NCI-H345 treated with DMSO at 0.1 percent for 48 hours (cell line): ENCODE measurements around the gene CPLX1.

Experiments
- DNase-seq: peaks from one replicate; lab custom pipeline; 2025; ENCODE audit not compliant: unreplicated experiment; lab: John Stamatoyannopoulos, UW

CPLX1 gene

GRCh38 chr4:825971-826330, at the start of gene CPLX1:
Gene CPLX1 (minus strand): TSS chr4:826129. CDS start chr4:824522, 1,607 bp downstream.
- no peak for DNase-seq

GRCh38 chr4:874971-875817, 49.3 kb upstream of the CPLX1 start:
- DNase-seq: no peak

GRCh38 chr4:874056-874455, 48.1 kb upstream of the CPLX1 start:
- no peak for DNase-seq

- no peak for DNase-seq
These were observed 46.5 kb upstream of the CPLX1 start for GRCh38 chr4:872241-872981.

- no peak for DNase-seq
These were observed 45.6 kb upstream of the CPLX1 start for GRCh38 chr4:871484-871883.

DNA sequence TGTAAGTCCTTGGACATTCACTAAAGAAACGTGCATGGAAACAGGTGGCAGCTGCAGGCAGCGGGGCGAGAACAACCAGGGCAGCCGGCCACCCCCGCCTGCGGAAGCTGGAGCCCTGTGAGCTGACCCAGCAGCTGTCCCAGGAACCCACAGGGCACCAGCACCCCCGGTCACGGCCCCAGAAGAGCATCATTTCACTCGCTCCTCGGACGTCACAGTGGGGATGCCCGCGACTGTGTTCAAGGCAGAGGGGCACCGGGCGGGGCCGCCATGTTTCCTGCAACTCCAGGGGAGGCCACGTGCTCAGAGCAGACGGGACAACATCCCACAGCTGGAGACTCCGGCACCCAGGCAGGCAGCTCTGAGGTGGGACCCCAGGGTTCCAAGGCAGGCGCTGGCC, 45.0 kb upstream of the CPLX1 start:
- DNase-seq: no peak

DNA sequence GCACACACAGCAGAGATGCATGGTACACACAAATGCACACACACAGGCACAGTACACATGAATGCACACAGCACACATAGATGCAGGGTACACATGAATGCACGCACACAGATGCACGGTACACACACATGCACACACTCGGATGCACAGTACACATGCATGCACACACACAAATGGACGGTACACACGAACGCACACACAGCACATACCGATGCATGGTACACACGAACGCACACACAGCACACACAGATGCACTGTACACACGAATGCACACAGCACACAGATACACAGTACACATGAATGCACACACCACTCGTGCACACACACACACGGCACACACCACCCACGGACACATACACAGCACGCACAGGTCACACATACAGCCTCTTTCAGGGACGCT, 43.8 kb upstream of the CPLX1 start:
- DNase-seq: no peak

- no peak for DNase-seq
These were observed 42.5 kb upstream of the CPLX1 start for GRCh38 chr4:868421-868820.

DNA sequence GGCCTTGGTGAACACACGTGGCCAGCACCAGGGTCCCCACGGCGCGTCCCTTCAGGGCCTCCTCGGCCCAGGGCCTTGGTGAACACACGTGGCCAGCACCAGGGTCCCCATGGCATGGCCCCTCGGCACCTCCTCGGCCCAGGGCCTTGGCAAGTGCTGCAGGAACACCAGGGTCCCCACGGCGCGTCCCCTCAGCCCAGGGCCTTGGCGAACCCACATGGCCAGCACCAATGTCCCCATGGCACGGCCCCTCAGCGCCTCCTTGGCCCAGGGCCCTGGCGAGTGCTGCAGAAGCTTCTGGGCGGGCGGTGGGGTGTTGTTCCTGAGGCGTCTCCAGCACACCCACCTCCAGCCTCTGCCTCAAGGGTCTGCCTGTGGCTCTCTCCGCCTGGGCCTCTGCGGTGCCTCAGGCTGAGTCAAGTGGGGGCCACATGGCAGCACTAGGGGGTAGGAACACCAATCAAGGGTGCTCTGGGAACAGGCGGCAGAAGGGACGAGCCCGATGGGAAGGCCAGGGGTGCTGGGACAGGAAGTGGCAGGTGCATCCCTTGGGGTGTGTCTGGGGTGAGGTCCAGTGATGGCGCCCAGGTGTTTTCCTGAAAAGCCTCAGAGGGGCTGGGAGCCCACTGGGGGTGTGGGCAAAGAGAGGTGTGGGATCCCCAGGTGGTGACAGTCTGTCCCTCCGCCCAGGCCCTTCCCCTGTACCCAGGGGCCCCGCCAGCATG, 41.8 kb upstream of the CPLX1 start:
- no peak for DNase-seq

- DNase-seq: no peak
These were observed 40.9 kb upstream of the CPLX1 start for GRCh38 chr4:866761-867390.

DNA sequence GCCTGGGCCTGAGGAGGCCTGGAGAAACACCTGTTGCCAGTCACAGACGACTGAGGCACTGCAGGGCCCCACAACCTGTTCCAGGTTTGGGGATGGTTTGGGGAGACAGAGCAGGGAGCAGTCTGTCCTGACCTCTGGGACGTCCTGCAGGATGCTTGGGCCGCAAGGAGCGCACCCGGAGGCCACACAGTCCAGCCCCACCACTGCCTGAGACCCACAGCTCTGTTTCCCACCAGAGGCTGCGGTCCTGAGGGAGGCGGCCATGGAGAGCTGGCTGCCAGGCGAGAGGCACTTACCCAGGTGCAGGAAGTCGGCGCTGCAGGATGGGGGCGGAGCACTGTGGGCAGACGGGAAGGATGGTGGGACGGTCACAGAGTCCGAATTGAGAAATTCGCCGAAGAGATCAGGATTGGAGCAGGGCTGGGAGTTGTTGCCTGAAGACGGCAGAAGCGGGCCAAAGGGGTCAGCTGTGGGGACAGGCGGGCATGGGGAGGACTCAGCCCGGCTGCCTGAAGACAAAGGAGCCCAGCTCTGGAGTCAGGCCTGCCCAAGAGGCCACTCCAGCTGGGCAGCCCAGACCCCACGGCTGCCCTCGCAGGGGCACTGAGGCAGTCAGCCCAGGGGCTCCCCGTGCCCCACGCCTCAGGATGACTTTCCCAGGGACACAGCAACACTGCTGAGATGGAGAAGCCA, 40.3 kb upstream of the CPLX1 start:
- DNase-seq: no peak

DNA sequence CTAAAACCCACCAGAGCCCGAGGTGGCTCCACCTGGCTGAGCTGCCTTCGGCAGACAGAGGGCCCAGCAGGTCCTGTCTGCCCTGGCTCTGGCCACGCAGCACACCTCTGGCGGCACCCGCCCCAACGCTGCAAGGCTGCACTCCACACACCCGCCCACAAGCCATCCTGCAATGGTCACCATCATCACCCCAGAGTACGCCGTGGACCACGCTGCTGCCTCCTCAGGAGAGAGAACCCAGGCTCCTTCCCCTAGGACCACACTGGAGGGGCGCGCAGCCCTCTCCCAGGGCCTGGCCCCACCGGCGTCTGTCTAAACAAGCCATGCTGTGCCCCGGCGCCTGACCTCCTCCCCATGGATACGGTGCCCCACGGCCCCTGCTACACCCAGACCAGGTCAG, 39.6 kb upstream of the CPLX1 start:
- DNase-seq: no peak

DNA sequence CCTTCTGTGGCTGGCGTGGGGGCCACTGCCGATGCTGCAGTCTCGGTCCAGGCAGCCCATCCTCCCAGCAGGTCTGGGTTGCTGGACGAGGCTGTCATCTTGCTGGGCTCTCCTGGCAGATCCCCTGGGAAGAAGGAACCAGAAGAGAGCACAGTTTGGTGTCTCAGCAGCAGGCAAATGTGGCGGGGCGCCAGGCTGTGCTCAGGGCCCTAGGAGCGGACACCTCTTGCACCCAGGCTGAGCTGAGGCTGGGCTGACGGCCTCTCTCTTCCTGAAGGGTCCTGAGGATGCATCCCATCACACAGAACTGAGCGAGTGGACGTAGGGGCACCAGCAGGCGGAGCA, 39.2 kb upstream of the CPLX1 start:
- DNase-seq: no peak

DNA sequence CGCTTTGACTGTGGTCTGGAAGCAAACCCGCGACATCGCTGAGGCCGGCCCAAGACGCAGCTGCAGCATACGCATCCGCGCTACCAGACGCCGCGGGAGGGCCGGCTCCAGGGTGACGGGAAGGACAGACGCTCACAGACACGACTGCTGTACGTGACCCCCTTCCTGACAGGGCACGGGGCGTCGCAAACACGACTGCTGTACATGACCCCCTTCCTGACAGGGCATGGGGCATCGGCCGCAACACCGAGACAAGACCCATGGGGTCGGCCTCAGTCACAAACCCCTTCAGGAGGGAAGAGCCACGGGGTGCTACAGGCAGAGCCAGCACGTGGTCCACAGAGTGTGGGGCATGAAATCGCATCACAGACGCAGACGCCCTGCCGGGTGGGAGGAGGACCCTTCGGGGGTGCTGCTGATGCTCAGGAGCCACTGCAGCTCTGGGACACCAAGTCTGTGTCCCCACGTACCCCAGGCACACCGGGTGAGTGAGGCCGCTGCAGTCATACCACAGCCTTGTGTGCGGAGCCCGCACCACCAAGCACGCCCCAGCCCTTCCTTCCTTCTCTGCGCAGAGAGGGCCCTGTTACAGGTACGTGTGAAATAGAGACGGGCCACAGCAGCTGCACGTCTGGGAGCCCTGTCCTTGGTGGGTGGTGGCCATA, 38.7 kb upstream of the CPLX1 start:
- no peak for DNase-seq

GRCh38 chr4:860561-860960, 34.6 kb upstream of the CPLX1 start:
- no peak for DNase-seq

GRCh38 chr4:859496-859895, 33.6 kb upstream of the CPLX1 start:
- DNase-seq: no peak

DNA sequence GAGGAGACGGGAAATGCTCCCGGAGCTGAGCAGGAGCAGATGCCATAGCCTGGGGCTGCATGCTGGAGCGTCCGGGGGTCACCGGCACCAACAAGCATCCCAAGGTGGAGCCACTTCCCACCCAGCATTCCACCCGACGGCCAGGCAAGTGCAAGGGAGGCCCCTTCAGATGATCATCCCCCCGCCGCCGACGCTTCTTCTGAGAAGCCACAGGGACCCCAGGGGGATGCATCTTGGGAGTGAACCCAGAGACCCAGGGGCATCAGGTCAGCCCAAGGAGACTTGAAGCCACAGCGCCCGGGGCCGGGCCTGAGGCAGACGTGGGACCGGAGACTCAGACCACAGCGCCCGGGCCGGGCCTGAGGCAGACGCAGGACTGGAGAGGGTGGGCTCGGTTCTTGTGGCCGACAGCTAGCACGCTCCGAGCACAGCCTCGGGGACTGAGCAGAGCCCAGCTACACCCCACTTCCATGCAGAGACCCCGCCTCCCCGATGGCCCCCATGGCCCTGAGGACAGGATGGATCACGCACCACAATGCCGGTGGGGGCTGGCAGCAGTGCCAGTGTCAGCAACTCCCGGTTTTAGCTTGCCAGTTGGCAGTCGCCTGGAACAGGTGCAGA, 33.0 kb upstream of the CPLX1 start:
- no peak for DNase-seq

DNA sequence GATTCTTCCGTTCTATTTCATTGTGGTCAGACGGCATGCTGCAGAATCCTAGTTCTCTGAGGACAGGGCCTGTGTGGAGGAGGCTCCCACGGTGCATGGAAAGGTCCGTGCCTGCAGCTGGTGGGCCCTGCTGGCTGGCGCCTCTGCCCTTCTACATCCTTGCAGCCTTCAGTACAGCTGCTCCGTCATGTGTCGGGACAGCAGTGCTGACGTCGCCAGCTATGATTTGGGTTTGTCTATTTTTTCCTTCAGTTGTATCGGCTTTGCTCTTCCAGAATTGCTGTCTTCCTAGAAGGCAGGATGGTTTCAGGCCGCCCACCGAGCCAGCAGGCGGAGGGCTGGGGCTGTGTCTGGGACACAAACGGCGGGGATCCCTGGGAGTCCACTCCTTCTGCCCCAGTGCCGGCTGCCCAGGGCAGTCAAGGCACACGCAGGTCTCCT, 32.1 kb upstream of the CPLX1 start:
- DNase-seq: no peak

DNA sequence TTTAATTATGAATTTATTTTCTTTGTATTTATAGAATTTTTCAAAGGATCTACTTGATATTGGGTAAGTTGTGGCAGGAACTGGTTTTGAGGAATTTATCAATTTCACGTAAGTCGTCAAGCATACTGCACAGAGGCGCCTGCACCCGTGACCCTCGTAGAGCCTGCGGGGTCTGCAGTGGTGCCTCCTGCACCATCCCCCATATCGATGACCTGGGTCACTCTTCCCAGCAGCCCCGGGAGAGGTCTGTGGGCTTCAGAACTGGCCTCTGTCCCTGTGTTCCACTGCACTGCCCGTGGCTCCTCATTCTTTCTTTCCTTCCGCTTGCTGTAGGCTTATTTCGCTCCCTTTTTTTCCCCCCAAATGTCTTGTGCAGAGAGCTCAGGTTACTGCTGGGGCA, 31.5 kb upstream of the CPLX1 start:
- DNase-seq: no peak
